Neutrophil (primary cell): ENCODE measurements around the gene DDX19B.
"Not testable (repeated sequence)": the region's sequence is repeated elsewhere in the genome, so short reads cannot be mapped to it uniquely, and the experiment has no call there.

Experiments used
- H3K27ac ChIP-seq: fragments of 200-600 bp; sonication (generic); 2 replicates; pipeline ENCODE4 v1.5.1; 2016; ENCODE audit warnings: mild to moderate bottlenecking, moderate library complexity
- H3K27me3 ChIP-seq: fragments of 200-600 bp; sonication (generic); 2 replicates; pipeline ENCODE4 v1.6.0; 2016; ENCODE audit warnings: mild to moderate bottlenecking
- H3K36me3 ChIP-seq: fragments of 200-600 bp; sonication (generic); 2 replicates; pipeline ENCODE4 v1.5.1; 2017
- H3K4me1 ChIP-seq, 2 experiments: fragments of 200-600 bp in 1 of 2; sonication (generic) in 1 of 2; 1 replicate in 1 of 2; 2 replicates in 1 of 2; pipeline versions ENCODE4 v1.5.1 to v1.6.1; 2013 to 2016; ENCODE audit warnings: low read depth in 1 of 2, low read length in 1 of 2, mild to moderate bottlenecking in 1 of 2, moderate library complexity in 1 of 2; ENCODE audit not compliant: control insufficient read depth in 1 of 2, insufficient read depth in 1 of 2
- H3K4me3 ChIP-seq, 2 experiments: fragments of 200-600 bp in 1 of 2; sonication (generic) in 1 of 2; 1 replicate in 1 of 2; 2 replicates in 1 of 2; pipeline ENCODE4 v1.5.1; 2013 to 2016; ENCODE audit warnings: low read depth in 1 of 2, low read length in 1 of 2, mild to moderate bottlenecking in 1 of 2, moderate library complexity in 1 of 2
- H3K9me3 ChIP-seq: fragments of 200-600 bp; sonication (generic); 2 replicates; pipeline ENCODE4 v1.5.1; 2016
- CTCF ChIP-seq: fragments of 200-600 bp; sonication (generic); IDR thresholded peaks from 2 replicates; pipeline ENCODE4 v1.5.1; 2016; ENCODE audit warnings: antibody characterized with exemption

Gene DDX19B

GRCh38 chr16:70298988-70299938 is at the start of gene DDX19B:
Gene DDX19B, plus strand, starts transcription at chr16:70299186. Its CDS starts 112 bp downstream, at chr16:70299298.
- no peak for TF ChIP-seq CTCF
- Histone ChIP-seq H3K27ac (peak within 1 kb of the TSS; percentile 72), H3K27me3 (no peaks in the 10 kb centered on the region), H3K36me3 (no peaks in the 10 kb centered on the region), H3K4me1 (peaks cover 14 to 16% of the 10 kb centered on the region in 2 experiments), H3K9me3 (no peaks in the 10 kb centered on the region), H3K4me3 (peak within 1 kb of the TSS; percentile 78 to 84)

- H3K27me3 ChIP-seq, H3K9me3 ChIP-seq, H3K27ac ChIP-seq, H3K36me3 ChIP-seq, H3K4me3 ChIP-seq: not testable (repeated sequence)
- peaks cover 11 to 13% of the 10 kb centered on the region in 2 experiments for H3K4me1 ChIP-seq
These were observed 49.3 kb upstream of the DDX19B start for GRCh38 chr16:70249697-70250096.

GRCh38 chr16:70250748-70251628 is 48.0 kb upstream of the DDX19B start:
- no peaks in the 10 kb centered on the region for H3K36me3 ChIP-seq
- no peak for TF ChIP-seq CTCF
- H3K27ac ChIP-seq = peak overlapping the region; percentile 78

GRCh38 chr16:70251629-70252354 is 47.2 kb upstream of the DDX19B start, which contains the start of gene EXOSC6:
Gene EXOSC6, minus strand, starts transcription at chr16:70251940. Its CDS starts 40 bp downstream, at chr16:70251900.
- Histone ChIP-seq H3K4me1 (peaks cover 11 to 13% of the 10 kb centered on the region in 2 experiments), H3K9me3 (no peaks in the 10 kb centered on the region), H3K36me3 (no peaks in the 10 kb centered on the region), H3K27ac (peak within 1 kb of the TSS; percentile 78), H3K27me3 (no peaks in the 10 kb centered on the region), H3K4me3 (peak within 1 kb of the TSS; percentile 77 to 78)
- TF ChIP-seq CTCF = peak; percentile 92

More at GRCh38 chr16:70250748-70251628, 48.0 kb upstream of the DDX19B start:
- H3K4me3 ChIP-seq = peak overlapping the region; percentile 59 to 77
- H3K9me3 ChIP-seq = no peaks in the 10 kb centered on the region
- H3K4me1 ChIP-seq = peaks cover 11 to 13% of the 10 kb centered on the region in 2 experiments
- no peaks in the 10 kb centered on the region for H3K27me3 ChIP-seq

GRCh38 chr16:70252355-70252988 is 46.5 kb upstream of the DDX19B start:
- Histone ChIP-seq H3K4me3 (peak overlapping the region in 1 of 2 experiments; percentile 77), H3K36me3 (peaks cover under 1% of the 10 kb centered on the region), H3K27ac (no peak overlapping the region), H3K27me3 (no peaks in the 10 kb centered on the region), H3K4me1 (peaks cover 11 to 13% of the 10 kb centered on the region in 2 experiments), H3K9me3 (no peaks in the 10 kb centered on the region)
- TF ChIP-seq CTCF = no peak
